Measurements from ENCODE around the gene TLCD5. TPM values are rescaled to one million over a fixed set of nuclear protein-coding genes. Genes with fewer than 3 reads are reported as not detected.

Gene TLCD5
- total and polyA plus RNA-seq, 2 donors (not counting 1 experiment from before 2014, with no cell fraction given), result 0.17 TPM; not detected in 1

GRCh38 chr11:120280600-120281051 lies 44.5 kb upstream of the TLCD5 start:
- DNase-seq (no peak), ATAC-seq (ENCODE audit: low read depth) (no peak)
- no peaks in the 10 kb centered on the region for H3K4me1 ChIP-seq (ENCODE audit: control insufficient read depth in 2 of 2, insufficient read depth in 2 of 2, low read length in 2 of 2)
- CTCF ChIA-PET, result no interaction called here
- H2AFZ ChIP-seq (ENCODE audit: insufficient read depth, low read depth, low read length, poor library complexity, severe bottlenecking), result no peak overlapping the region
- H3K9me3 ChIP-seq (ENCODE audit: control extremely low read depth in 1 of 3, control insufficient read depth in 2 of 3, insufficient read depth in 1 of 3, low read length in 2 of 3), result no peaks in the 10 kb centered on the region
- H3K27me3 ChIP-seq (replicated peaks in 1 of 4; ENCODE audit: control extremely low read depth in 1 of 4, control insufficient read depth in 3 of 4, insufficient read depth in 4 of 4, low read length in 3 of 4), result peaks cover 0 to 3% (median 0%) of the 10 kb centered on the region in 4 experiments
- no peaks in the 10 kb centered on the region for H3K79me2 ChIP-seq (ENCODE audit: control insufficient read depth, insufficient read depth, low read length)
- no peak overlapping the region for H3K4me3 ChIP-seq (ENCODE audit: control extremely low read depth in 1 of 5, extremely low read depth in 1 of 5, insufficient read depth in 1 of 5, low read depth in 2 of 5, low read length in 4 of 5)
- Mint-ChIP-seq H3K27ac (no peak overlapping the region), H3K4me1 (no peaks in the 10 kb centered on the region), H3K4me3 (no peak overlapping the region), H3K9me3 (ENCODE audit: insufficient read depth) (no peaks in the 10 kb centered on the region), H3K27me3 (peaks cover 8% of the 10 kb centered on the region)
- no peaks in the 10 kb centered on the region for H4K20me1 ChIP-seq (ENCODE audit: control insufficient read depth, insufficient read depth, low read length, poor library complexity, severe bottlenecking)
- POLR2A ChIA-PET, result no interaction called here
- 69% methylated on average over 4 of the region's 5 CpGs for WGBS (ENCODE audit: insufficient coverage)
- no peaks in the 10 kb centered on the region for H3K36me3 ChIP-seq (replicated peaks in 1 of 2; ENCODE audit: control extremely low read depth in 1 of 2, control insufficient read depth in 1 of 2, extremely low read depth in 1 of 2, insufficient read depth in 2 of 2, low read length in 1 of 2)
- no peak overlapping the region for H3K27ac ChIP-seq (ENCODE audit: low read length in 2 of 2)
- no peak overlapping the region for H3K9ac ChIP-seq (ENCODE audit: low read length)
- intact Hi-C loops (cut with micrococcal nuclease), result no loop called here
- TF ChIP-seq CTCF (IDR thresholded peaks at IDR 0.05), result no peak
- no peak for TF ChIP-seq EZH2 (IDR thresholded peaks at IDR 0.05; ENCODE audit: borderline replicate concordance, insufficient read depth, low read depth, low read length, poor library complexity, severe bottlenecking)
- H3K4me2 ChIP-seq (replicated peaks; ENCODE audit: low read depth, low read length, poor library complexity, severe bottlenecking), result no peak overlapping the region

GRCh38 chr11:120281143-120281795 lies 43.8 kb upstream of the TLCD5 start:
- TF ChIP-seq CTCF (IDR thresholded peaks at IDR 0.05) (no peak), EZH2 (IDR thresholded peaks at IDR 0.05; ENCODE audit: borderline replicate concordance, insufficient read depth, low read depth, low read length, poor library complexity, severe bottlenecking) (no peak)
- Histone ChIP-seq H2AFZ (ENCODE audit: insufficient read depth, low read depth, low read length, poor library complexity, severe bottlenecking) (no peak overlapping the region), H3K4me3 (ENCODE audit: control extremely low read depth in 1 of 5, extremely low read depth in 1 of 5, insufficient read depth in 1 of 5, low read depth in 2 of 5, low read length in 4 of 5) (no peak overlapping the region), H3K9ac (ENCODE audit: low read length) (no peak overlapping the region), H3K79me2 (ENCODE audit: control insufficient read depth, insufficient read depth, low read length) (no peaks in the 10 kb centered on the region), H4K20me1 (ENCODE audit: control insufficient read depth, insufficient read depth, low read length, poor library complexity, severe bottlenecking) (no peaks in the 10 kb centered on the region), H3K4me1 (ENCODE audit: control insufficient read depth in 2 of 2, insufficient read depth in 2 of 2, low read length in 2 of 2) (no peaks in the 10 kb centered on the region), H3K4me2 (replicated peaks; ENCODE audit: low read depth, low read length, poor library complexity, severe bottlenecking) (no peak overlapping the region), H3K9me3 (ENCODE audit: control extremely low read depth in 1 of 3, control insufficient read depth in 2 of 3, insufficient read depth in 1 of 3, low read length in 2 of 3) (no peaks in the 10 kb centered on the region), H3K36me3 (replicated peaks in 1 of 2; ENCODE audit: control extremely low read depth in 1 of 2, control insufficient read depth in 1 of 2, extremely low read depth in 1 of 2, insufficient read depth in 2 of 2, low read length in 1 of 2) (no peaks in the 10 kb centered on the region), H3K27ac (ENCODE audit: low read length in 2 of 2) (no peak overlapping the region), H3K27me3 (replicated peaks in 1 of 4; ENCODE audit: control extremely low read depth in 1 of 4, control insufficient read depth in 3 of 4, insufficient read depth in 4 of 4, low read length in 3 of 4) (peaks cover 0 to 3% (median 0%) of the 10 kb centered on the region in 4 experiments)
- CTCF ChIA-PET, result no interaction called here
- no peaks in the 10 kb centered on the region for H3K9me3 Mint-ChIP-seq (ENCODE audit: insufficient read depth)
- intact Hi-C loops (cut with micrococcal nuclease), result no loop called here
- H3K27ac Mint-ChIP-seq, result no peak overlapping the region
- no peak for ATAC-seq (ENCODE audit: low read depth)
- H3K4me3 Mint-ChIP-seq, result no peak overlapping the region
- DNase-seq, result no peak
- H3K27me3 Mint-ChIP-seq, result peaks cover 8% of the 10 kb centered on the region
- 88% methylated on average over 6 of the region's 7 CpGs for WGBS (ENCODE audit: insufficient coverage)
- POLR2A ChIA-PET, result no interaction called here
- no peaks in the 10 kb centered on the region for H3K4me1 Mint-ChIP-seq

All from B cell (primary cell).